SK-N-DZ (cell line): ENCODE results near the gene ISCU.
A peak's percentile ranks its signal among the peaks of the same experiment; 100 is the strongest.
"Not testable (repeated sequence)": the region's sequence is repeated elsewhere in the genome, so short reads cannot be mapped to it uniquely, and the experiment has no call there.

ENCODE experiments used
- DNase-seq: peaks from one replicate; pipeline ENCODE4 v3.0.0-alpha.2; 2015; ENCODE audit warnings: low spot score

Gene ISCU

GRCh38 chr12:108618079-108618952 is 55.9 kb downstream of the ISCU start:
- peak; percentile 77 for DNase-seq

DNA sequence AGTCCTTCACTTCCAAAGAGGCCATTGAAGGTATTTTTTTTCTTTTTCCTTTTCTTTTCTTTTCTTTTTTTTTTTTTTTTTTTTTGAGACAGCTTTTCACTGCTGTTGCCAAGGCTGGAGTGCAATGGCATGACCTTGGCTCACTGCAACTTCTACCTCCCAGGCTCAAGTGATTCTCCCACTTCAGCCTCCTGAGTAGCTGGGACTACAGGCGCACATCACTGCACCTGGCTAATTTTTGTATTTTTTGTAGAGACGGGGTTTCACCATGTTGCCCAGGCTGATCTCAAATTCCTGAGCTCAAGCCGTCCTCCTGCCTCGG is 56.5 kb downstream of the ISCU start:
- not testable (repeated sequence) for DNase-seq
